SKM-1 treated with dmso at 0.1 percent for 144 hours (cell line): ENCODE data around the gene TAS1R2.

ENCODE experiments used
- DNase-seq: peaks from one replicate; lab custom pipeline; 2025; ENCODE audit not compliant: unreplicated experiment; lab: John Stamatoyannopoulos, UW

TAS1R2 gene

DNA sequence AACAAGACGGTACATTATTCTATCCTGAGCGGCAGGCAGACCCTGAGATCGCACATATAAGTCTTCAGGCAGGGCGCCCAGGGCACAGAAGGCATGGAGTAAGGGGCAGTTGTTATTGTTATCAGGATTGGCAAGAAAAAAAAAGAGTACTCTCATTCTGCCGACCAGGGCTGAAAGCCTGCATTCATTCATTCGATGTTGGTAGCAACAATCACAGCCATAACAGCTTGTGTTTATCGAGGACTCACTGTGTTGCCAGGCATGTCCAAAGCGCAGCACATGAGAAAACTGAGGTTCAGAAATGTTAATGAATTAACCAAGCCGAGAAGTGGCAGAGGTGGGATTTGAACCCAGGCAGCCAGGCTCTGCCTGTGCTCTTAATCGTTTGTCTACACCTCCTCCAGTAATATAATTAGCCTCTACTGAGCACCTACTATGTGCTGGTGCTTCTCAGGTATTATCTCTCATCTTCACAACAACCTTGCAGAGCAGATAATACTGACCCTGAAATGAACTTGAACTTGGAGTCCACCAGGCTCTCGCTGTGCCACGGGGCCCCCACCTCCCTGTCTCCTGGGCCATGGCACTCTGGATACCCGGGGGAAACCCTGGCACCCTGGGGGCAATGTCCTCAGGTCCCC lies 56.2 kb downstream of the TAS1R2 start:
- no peak for DNase-seq

GRCh38 chr1:18802231-18802630 lies 57.2 kb downstream of the TAS1R2 start:
- DNase-seq = no peak

- no peak for DNase-seq
Measured at GRCh38 chr1:18800258-18800657, 59.2 kb downstream of the TAS1R2 start.

- no peak for DNase-seq
Measured at GRCh38 chr1:18799454-18799853, 60.0 kb downstream of the TAS1R2 start.

DNA sequence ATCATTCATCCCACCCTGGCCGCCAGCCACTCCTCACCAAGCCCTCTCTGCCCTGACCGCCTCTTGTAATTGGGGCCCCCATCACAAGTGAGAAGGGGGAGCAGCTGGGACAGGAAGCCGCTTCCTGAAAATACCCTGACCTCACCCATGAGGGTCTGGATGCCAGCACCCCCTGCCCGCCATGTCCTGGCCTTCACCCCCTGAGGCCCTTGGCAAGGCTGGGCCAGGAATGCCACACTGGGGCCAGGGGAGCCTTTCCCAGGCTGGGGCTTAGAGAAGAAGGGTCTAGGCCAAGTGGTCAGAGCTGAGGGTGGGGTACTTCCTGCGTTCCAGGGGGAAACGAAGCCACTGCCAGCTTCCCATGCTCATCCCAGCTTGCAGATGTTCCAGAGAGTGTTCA lies 60.5 kb downstream of the TAS1R2 start:
- DNase-seq = no peak

DNA sequence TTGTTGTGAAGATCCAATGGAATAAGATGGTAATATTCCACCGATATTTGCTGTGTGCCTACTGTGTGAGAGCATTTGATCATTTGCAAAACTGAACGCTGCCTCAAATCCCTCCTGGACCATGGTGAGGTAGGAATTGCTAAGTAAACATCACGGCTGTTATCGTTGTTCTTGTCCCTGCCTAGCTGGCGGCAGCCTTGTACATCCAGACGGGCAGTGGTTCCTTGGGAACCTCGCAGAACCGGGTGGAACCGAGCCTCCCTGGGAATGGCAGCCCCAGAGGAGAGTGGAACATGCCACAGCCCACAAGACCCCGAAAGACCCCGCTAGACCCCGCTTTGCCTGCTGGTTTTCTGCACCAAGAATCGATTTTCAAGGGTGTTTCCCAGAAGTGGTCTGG lies 60.9 kb downstream of the TAS1R2 start:
- DNase-seq = no peak

GRCh38 chr1:18796950-18797349 lies 62.5 kb downstream of the TAS1R2 start:
- no peak for DNase-seq

DNA sequence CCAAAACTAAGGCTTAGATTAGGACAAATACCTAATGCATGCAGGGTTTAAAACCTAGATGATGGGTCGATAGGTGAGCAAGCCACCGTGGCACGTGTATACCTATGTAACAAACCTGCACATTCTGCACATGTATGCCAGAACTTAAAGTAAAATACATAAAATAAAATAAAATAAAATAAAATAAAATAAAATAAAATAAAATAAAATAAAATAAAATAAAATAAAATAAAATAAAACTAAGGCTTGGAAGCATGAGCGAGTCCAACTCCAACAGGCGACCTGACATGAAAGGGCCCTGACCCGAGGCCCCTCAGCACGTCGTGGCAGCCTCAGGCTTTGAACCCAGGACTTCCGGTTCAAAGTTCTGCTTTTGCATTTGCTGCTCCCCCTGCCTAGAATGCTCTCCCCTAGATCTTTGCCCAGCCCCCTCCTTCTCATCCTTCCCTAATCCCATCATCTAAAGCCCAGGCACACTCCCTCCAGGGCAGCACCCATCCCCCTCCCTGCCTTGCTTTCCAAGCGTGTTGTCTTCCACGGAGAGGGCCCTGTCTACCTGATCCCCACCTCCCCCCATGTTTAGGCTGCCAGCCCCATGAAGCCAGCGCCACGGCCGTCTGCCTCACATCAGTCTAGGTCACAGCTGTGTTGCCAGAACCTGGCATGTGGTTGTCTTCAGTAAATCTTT lies 64.3 kb downstream of the TAS1R2 start:
- DNase-seq = no peak

GRCh38 chr1:18794561-18794960 lies 64.9 kb downstream of the TAS1R2 start:
- no peak for DNase-seq

DNA sequence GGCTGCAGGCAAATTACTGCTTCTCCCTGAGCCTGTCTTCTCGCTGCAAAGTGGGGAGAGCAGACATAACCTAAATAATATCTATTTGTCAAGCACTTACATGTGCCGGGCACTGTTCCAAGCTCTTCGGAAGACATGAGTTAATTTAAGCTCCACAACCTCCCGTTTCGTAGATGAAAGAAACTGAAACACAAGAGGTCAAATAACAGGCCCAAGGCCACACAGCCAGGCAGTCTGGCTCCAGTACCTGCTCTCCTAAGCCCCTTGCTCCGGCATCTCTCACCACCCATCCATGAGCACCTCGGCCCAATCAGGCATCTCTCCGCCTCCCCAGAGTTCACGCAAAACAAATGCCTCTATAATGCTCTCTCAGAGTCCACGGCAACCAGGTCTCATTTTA lies 65.4 kb downstream of the TAS1R2 start:
- no peak for DNase-seq

DNA sequence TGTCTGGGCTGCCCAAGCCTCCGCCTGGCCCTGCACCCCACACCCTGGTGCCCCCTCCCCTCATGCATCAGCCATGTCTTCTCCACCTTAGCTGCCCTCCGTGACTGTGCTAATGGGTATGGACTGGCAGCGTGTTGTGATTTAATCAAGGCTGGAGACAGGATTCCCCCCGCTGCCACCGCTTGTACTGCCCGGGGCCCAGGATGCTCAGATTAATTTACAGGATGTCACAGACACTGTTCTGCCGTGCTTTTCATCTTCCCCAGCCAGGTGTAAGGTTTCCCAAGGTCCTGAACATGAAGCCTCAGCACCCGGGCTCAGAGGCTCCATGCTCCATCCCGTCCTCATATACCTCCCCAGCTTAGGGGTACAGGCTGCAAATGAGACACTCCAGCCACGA lies 66.3 kb downstream of the TAS1R2 start:
- no peak for DNase-seq

DNA sequence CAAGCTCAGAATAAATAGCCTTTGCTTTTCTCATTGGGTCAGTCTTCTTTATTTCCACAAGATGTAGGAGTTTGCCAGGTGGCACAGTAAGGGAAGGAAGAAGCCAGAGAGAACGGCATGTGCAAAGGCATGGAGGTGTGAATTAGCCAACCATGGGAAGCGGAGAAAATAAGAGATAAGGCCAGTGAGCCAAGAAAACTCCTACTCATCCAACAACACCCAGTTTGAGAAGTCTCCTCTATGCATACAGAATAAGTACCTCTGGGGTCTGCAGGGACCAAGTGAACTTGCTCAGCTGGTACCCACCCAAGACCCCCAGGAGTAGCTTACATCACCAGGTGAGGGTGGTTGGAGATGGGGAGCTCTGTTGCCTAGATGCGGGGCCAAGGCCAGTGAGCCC lies 66.7 kb downstream of the TAS1R2 start:
- no peak for DNase-seq
